Large intestine (tissue), 3 donors: Measurements from ENCODE around the gene VIL1. TPM values are rescaled to one million over a fixed set of nuclear protein-coding genes. Genes with fewer than 3 reads are reported as not detected.

ENCODE experiments used
- DNase-seq, 2 donors: peaks; one replicate each; pipeline versions ENCODE4 v3.0.0 to v3.0.0-alpha.2; 2013
- H3K27ac ChIP-seq: one replicate; pipeline ENCODE4 v1.5.1; 2013; ENCODE audit warnings: low read length
- H3K27me3 ChIP-seq: 2 replicates; pipeline ENCODE4 v1.6.1; 2013; ENCODE audit warnings: low read length; ENCODE audit not compliant: control insufficient read depth, insufficient read depth
- H3K36me3 ChIP-seq: 2 replicates; pipeline ENCODE4 v1.6.1; 2013; ENCODE audit warnings: low read length; ENCODE audit not compliant: control insufficient read depth, insufficient read depth
- H3K4me1 ChIP-seq: one replicate; pipeline ENCODE4 v1.6.1; 2013; ENCODE audit warnings: low read length; ENCODE audit not compliant: control insufficient read depth, insufficient read depth
- H3K4me3 ChIP-seq: one replicate; pipeline ENCODE4 v1.5.1; 2013; ENCODE audit warnings: low read length
- H3K9me3 ChIP-seq: one replicate; pipeline ENCODE4 v1.6.1; 2013; ENCODE audit warnings: mild to moderate bottlenecking, low read depth, low read length, moderate library complexity; ENCODE audit not compliant: control insufficient read depth
- WGBS: methylation state at CpG from one replicate; pipeline ENCODE4 v1.1.5; 2013; ENCODE audit warnings: low lambda C conversion rate; ENCODE audit not compliant: insufficient coverage; 5-methylcytosine and 5-hydroxymethylcytosine counted together
- polyA plus RNA-seq: library from polyadenylated mRNA; unstranded; fragments of 120-200 nt; gene quantifications from one replicate; pipeline ENCODE4 v1.2.1, GENCODE V29; 2013

The VIL1 gene
- polyA plus RNA-seq, 1 donor = 498 TPM

GRCh38 chr2:218501665-218502064 lies 82.7 kb downstream of the VIL1 start:
- Histone ChIP-seq H3K4me1 (no peaks in the 10 kb centered on the region), H3K36me3 (peaks cover 19% of the 10 kb centered on the region), H3K9me3 (no peaks in the 10 kb centered on the region), H3K27me3 (no peaks in the 10 kb centered on the region), H3K4me3 (no peak overlapping the region), H3K27ac (no peak overlapping the region)
- WGBS = no CpG with 5 or more reads among the region's 2 CpGs
- peak in 1 of 2 donors; percentile 5 for DNase-seq

Other genes with a start within 250 kb of the VIL1 start
- gene ARPC2, start 201.9 kb upstream of the VIL1 start, polyA plus RNA-seq = 269 TPM
- 3.9 TPM for gene GPBAR1, start 158.1 kb upstream of the VIL1 start, polyA plus RNA-seq
- 105 TPM for gene AAMP, start 149.0 kb upstream of the VIL1 start, polyA plus RNA-seq
- gene PNKD, start 148.6 kb upstream of the VIL1 start, polyA plus RNA-seq = 103 TPM
- 236 TPM for gene TMBIM1, start 126.6 kb upstream of the VIL1 start, polyA plus RNA-seq
- 0.12 TPM for gene CATIP, start 62.3 kb upstream of the VIL1 start, polyA plus RNA-seq
- 0.84 TPM for gene SLC11A1, start 36.9 kb upstream of the VIL1 start, polyA plus RNA-seq
- gene CTDSP1, start 19.3 kb upstream of the VIL1 start, polyA plus RNA-seq = 177 TPM
- gene USP37, start 149.2 kb downstream of the VIL1 start, polyA plus RNA-seq = 9.0 TPM
- gene CNOT9, start 149.7 kb downstream of the VIL1 start, polyA plus RNA-seq = 37.8 TPM
- 4.0 TPM for gene PLCD4, start 188.8 kb downstream of the VIL1 start, polyA plus RNA-seq
- gene ZNF142, start 240.5 kb downstream of the VIL1 start, polyA plus RNA-seq = 14.8 TPM
- 39.5 TPM for gene BCS1L, start 240.6 kb downstream of the VIL1 start, polyA plus RNA-seq